WTC11 (cell line): ENCODE measurements around the gene PLS1. TPM values are rescaled to one million over a fixed set of nuclear protein-coding genes. Genes with fewer than 3 reads are reported as not detected.

Source experiments
- ATAC-seq: fragments of 200-7000 bp; cut with Tn5 transposase; 2 replicates; pipeline ENCODE4 v1.10.0; 2021; ENCODE audit warnings: mild to moderate bottlenecking, moderate library complexity
- CTCF ChIA-PET: fragments of 300-600 bp; sonication (Branson Sonifier 250); formaldehyde crosslinking; loops from one replicate; lab custom pipeline; 2021; ENCODE audit warnings: antibody characterized with exemption; lab: Charles Lee
- POLR2A ChIA-PET: fragments of 350-600 bp; sonication (Branson Sonifier 250); formaldehyde crosslinking; loops from one replicate; lab custom pipeline; 2021; ENCODE audit warnings: antibody characterized with exemption; lab: Charles Lee
- DNase-seq: peaks from one replicate; pipeline ENCODE4 v3.0.0; 2021; ENCODE audit warnings: low spot score
- H3K27ac Mint-ChIP-seq: 2 replicates; pipeline ENCODE4 v1.8.0; 2021; ENCODE audit warnings: mixed read lengths
- H3K27me3 Mint-ChIP-seq: 2 replicates; pipeline ENCODE4 v1.8.0; 2021; ENCODE audit warnings: low read depth, mild to moderate bottlenecking, moderate library complexity, mixed read lengths
- H3K36me3 Mint-ChIP-seq: 2 replicates; pipeline ENCODE4 v1.8.0; 2021; ENCODE audit warnings: mixed read lengths
- H3K4me1 Mint-ChIP-seq: 2 replicates; pipeline ENCODE4 v1.8.0; 2022; ENCODE audit warnings: mixed read lengths
- H3K4me3 Mint-ChIP-seq: 2 replicates; pipeline ENCODE4 v1.8.0; 2021; ENCODE audit warnings: mild to moderate bottlenecking, moderate library complexity, mixed read lengths
- H3K9me3 Mint-ChIP-seq: 2 replicates; pipeline ENCODE4 v1.8.0; 2021; ENCODE audit warnings: mixed read lengths
- AFF4 ChIP-seq: sonication (generic); formaldehyde crosslinking; IDR thresholded peaks from 2 replicates; pipeline ENCODE4 v1.8.1; 2023; ENCODE audit warnings: mild to moderate bottlenecking, missing genetic modification reagents, borderline replicate concordance
- AR ChIP-seq: fragments of 250-450 bp; sonication (Bioruptor Pico); IDR thresholded peaks from 2 replicates; pipeline ENCODE4 v1.9.0; 2021; ENCODE audit warnings: mild to moderate bottlenecking
- CTCF ChIP-seq: fragments of 200-600 bp; IDR thresholded peaks from 2 replicates; pipeline ENCODE4 v1.8.0; 2022; ENCODE audit warnings: antibody characterized with exemption
- ELF4 ChIP-seq: sonication (generic); formaldehyde crosslinking; IDR thresholded peaks from 2 replicates; pipeline ENCODE4 v1.8.1; 2022; ENCODE audit warnings: low read depth, mild to moderate bottlenecking, moderate library complexity, missing genetic modification reagents
- ETV6 ChIP-seq: sonication (generic); formaldehyde crosslinking; IDR thresholded peaks from 2 replicates; pipeline ENCODE4 v1.8.1; 2022; ENCODE audit warnings: mild to moderate bottlenecking, missing genetic modification reagents
- FOXP1 ChIP-seq: sonication (generic); formaldehyde crosslinking; IDR thresholded peaks from 2 replicates; pipeline ENCODE4 v1.8.0; 2022; ENCODE audit warnings: missing genetic modification reagents, mild to moderate bottlenecking, moderate library complexity, borderline replicate concordance
- JUN ChIP-seq: sonication (generic); formaldehyde crosslinking; IDR thresholded peaks from 2 replicates; pipeline ENCODE4 v1.8.0; 2023; ENCODE audit warnings: mild to moderate bottlenecking, missing genetic modification reagents
- KAT7 ChIP-seq: sonication (generic); formaldehyde crosslinking; IDR thresholded peaks from 2 replicates; pipeline ENCODE4 v1.8.1; 2023; ENCODE audit warnings: missing genetic modification reagents, mild to moderate bottlenecking, borderline replicate concordance
- PRRX2 ChIP-seq: fragments of 250-450 bp; sonication (Bioruptor Pico); IDR thresholded peaks from 2 replicates; pipeline ENCODE4 v1.8.0; 2021; ENCODE audit warnings: mild to moderate bottlenecking
- ZBTB21 ChIP-seq: sonication (generic); formaldehyde crosslinking; IDR thresholded peaks from 2 replicates; pipeline ENCODE4 v1.8.1; 2023; ENCODE audit warnings: mild to moderate bottlenecking, missing genetic modification reagents, borderline replicate concordance
- ZNF425 ChIP-seq: fragments of 250-450 bp; sonication (Bioruptor Pico); conservative IDR thresholded peaks from 2 replicates; pipeline ENCODE4 v1.9.0; 2021; ENCODE audit warnings: mild to moderate bottlenecking
- ZNF532 ChIP-seq: fragments of 250-450 bp; sonication (Bioruptor Pico); IDR thresholded peaks from 2 replicates; pipeline ENCODE4 v1.9.0; 2021; ENCODE audit warnings: mild to moderate bottlenecking, borderline replicate concordance
- total RNA-seq: library from RNA; stranded (reverse); gene quantifications from 3 replicates; pipeline ENCODE4 v1.2.3, GENCODE V29; 2021

Gene PLS1
- total RNA-seq, 1 experiment from 2014 or later: 26.4 TPM

- POLR2A ChIA-PET: no interaction called here
Observed at GRCh38 chr3:142735462-142735861, 139.3 kb downstream of the PLS1 start.

GRCh38 chr3:142738396-142738795, 142.2 kb downstream of the PLS1 start:
- H3K4me3 Mint-ChIP-seq: no peak overlapping the region
- CTCF ChIA-PET: no interaction called here
- TF ChIP-seq AR (CRISPR knock-in tag) (no peak), ELF4 (CRISPR knock-in tag) (no peak), JUN (CRISPR knock-in tag) (no peak), ZNF532 (CRISPR knock-in tag) (no peak), FOXP1 (CRISPR knock-in tag) (no peak)

More at GRCh38 chr3:142735462-142735861, 139.3 kb downstream of the PLS1 start:
- H3K9me3 Mint-ChIP-seq: no peaks in the 10 kb centered on the region
- no peak overlapping the region for H3K4me3 Mint-ChIP-seq
- ATAC-seq (no peak), DNase-seq (no peak)
- H3K36me3 Mint-ChIP-seq: peaks cover 6% of the 10 kb centered on the region; the same call in 1 of the 2 replicates
- TF ChIP-seq ETV6 (CRISPR knock-in tag) (no peak), AFF4 (CRISPR knock-in tag) (no peak), KAT7 (CRISPR knock-in tag) (no peak), ZNF425 (CRISPR knock-in tag) (no peak), ZBTB21 (CRISPR knock-in tag) (no peak), PRRX2 (no peak), CTCF (no peak)
- H3K4me1 Mint-ChIP-seq: peaks cover 16% of the 10 kb centered on the region
- CTCF ChIA-PET: no interaction called here
- H3K27me3 Mint-ChIP-seq: no peaks in the 10 kb centered on the region
- H3K27ac Mint-ChIP-seq: no peak overlapping the region

More at GRCh38 chr3:142738396-142738795, 142.2 kb downstream of the PLS1 start:
- POLR2A ChIA-PET: no interaction called here
- no peaks in the 10 kb centered on the region for H3K36me3 Mint-ChIP-seq
- H3K4me1 Mint-ChIP-seq: no peaks in the 10 kb centered on the region
- no peaks in the 10 kb centered on the region for H3K9me3 Mint-ChIP-seq
- no peak overlapping the region for H3K27ac Mint-ChIP-seq
- H3K27me3 Mint-ChIP-seq: no peaks in the 10 kb centered on the region
- no peak for ATAC-seq
- no peak for DNase-seq
